Germinal center (tissue), 1 donor: ENCODE measurements around the gene NINJ2.
"Not testable (repeated sequence)": the region's sequence is repeated elsewhere in the genome, so short reads cannot be mapped to it uniquely, and the experiment has no call there.

Experiments used
- DNase-seq: peaks from one replicate; pipeline ENCODE4 v3.0.0; 2012; ENCODE audit warnings: mixed read lengths, low spot score

Gene NINJ2

GRCh38 chr12:641321-641720 is 21.9 kb downstream of the NINJ2 start:
- not testable (repeated sequence) for DNase-seq

GRCh38 chr12:640773-641172 is 22.5 kb downstream of the NINJ2 start:
- DNase-seq, result no peak

GRCh38 chr12:639988-640387 is 23.3 kb downstream of the NINJ2 start:
- no peak for DNase-seq

- DNase-seq, result no peak
Measured at GRCh38 chr12:639566-639965, 23.7 kb downstream of the NINJ2 start.

- no peak for DNase-seq
Measured at GRCh38 chr12:638953-639557, 24.2 kb downstream of the NINJ2 start.

- DNase-seq, result no peak
Measured at GRCh38 chr12:636632-637031, 26.6 kb downstream of the NINJ2 start.

- no peak for DNase-seq
Measured at GRCh38 chr12:633731-634130, 29.5 kb downstream of the NINJ2 start.

- no peak for DNase-seq
Measured at GRCh38 chr12:632102-632696, 31.0 kb downstream of the NINJ2 start.

GRCh38 chr12:630656-631632 is 32.3 kb downstream of the NINJ2 start:
- DNase-seq, result peak; percentile 86

- not testable (repeated sequence) for DNase-seq
Measured at GRCh38 chr12:628742-629078, 34.5 kb downstream of the NINJ2 start.

- DNase-seq, result no peak
Measured at GRCh38 chr12:627863-628741, 35.1 kb downstream of the NINJ2 start.

GRCh38 chr12:627285-627684 is 36.0 kb downstream of the NINJ2 start:
- DNase-seq, result no peak

- no peak for DNase-seq
Measured at GRCh38 chr12:625998-626397, 37.2 kb downstream of the NINJ2 start.

GRCh38 chr12:623865-624372 is 39.3 kb downstream of the NINJ2 start:
- no peak for DNase-seq

- no peak for DNase-seq
Measured at GRCh38 chr12:623172-623864, 39.9 kb downstream of the NINJ2 start.

- DNase-seq, result no peak
Measured at GRCh38 chr12:622416-622815, 40.8 kb downstream of the NINJ2 start.

- no peak for DNase-seq
Measured at GRCh38 chr12:619346-619745, 43.9 kb downstream of the NINJ2 start.

- no peak for DNase-seq
Measured at GRCh38 chr12:618605-619004, 44.6 kb downstream of the NINJ2 start.

GRCh38 chr12:617304-617915 is 45.8 kb downstream of the NINJ2 start:
- no peak for DNase-seq

- no peak for DNase-seq
Measured at GRCh38 chr12:615620-616019, 47.6 kb downstream of the NINJ2 start.
